Body of pancreas (tissue), 4 donors: Measurements from ENCODE around the gene CSDE1. TPM values are rescaled to one million over a fixed set of nuclear protein-coding genes. Genes with fewer than 3 reads are reported as not detected.
A peak's percentile ranks its signal among the peaks of the same experiment; 100 is the strongest.

Source experiments
- ATAC-seq: fragments of 150-250 bp; one replicate; pipeline ENCODE4 v1.9.1; 2016
- DNase-seq, 4 donors: peaks; one replicate each; pipeline ENCODE4 v3.0.0-alpha.2; 2019
- H3K27ac ChIP-seq, 4 donors: fragments of 200-600 bp; sonication (generic); 1 replicate in 3 of 4; 2 replicates in 1 of 4; pipeline versions ENCODE4 v1.5.1 to v1.6.1; 2016 to 2019; ENCODE audit warnings: mild to moderate bottlenecking in 1 of 4, mixed read lengths in 1 of 4, moderate library complexity in 1 of 4
- H3K27me3 ChIP-seq, 2 donors: fragments of 200-600 bp; sonication (generic); one replicate each; pipeline ENCODE4 v1.6.0; 2016; ENCODE audit warnings: mild to moderate bottlenecking in 1 of 2
- H3K36me3 ChIP-seq, 2 donors: fragments of 200-600 bp; sonication (generic); replicated peaks in 1 of 2; 2 replicates each; pipeline ENCODE4 v1.5.1; 2016; ENCODE audit warnings: low read depth in 2 of 2; ENCODE audit not compliant: insufficient read depth in 1 of 2
- H3K4me1 ChIP-seq: fragments of 200-600 bp; sonication (generic); one replicate; pipeline ENCODE4 v1.6.0; 2016
- H3K4me3 ChIP-seq, 2 donors: fragments of 200-600 bp; sonication (generic); 1 replicate in 1 of 2; 2 replicates in 1 of 2; pipeline ENCODE4 v1.5.1; 2016 to 2019
- H3K9me3 ChIP-seq, 3 donors: fragments of 200-600 bp; sonication (generic); 1 replicate in 2 of 3; 2 replicates in 1 of 3; pipeline ENCODE4 v1.5.1; 2016
- CTCF ChIP-seq, 7 experiments: fragments of 450-650 bp in 4 of 7; fragments of 200-600 bp in 3 of 7; sonication (generic) in 3 of 7; IDR thresholded peaks; one replicate each; pipeline ENCODE4 v1.5.1; 2016 to 2019; ENCODE audit warnings: antibody characterized with exemption in 7 of 7
- POLR2A ChIP-seq, 3 donors: fragments of 450-650 bp; IDR thresholded peaks; one replicate each; pipeline ENCODE4 v1.6.1; 2016; ENCODE audit warnings: antibody characterized with exemption in 3 of 3, mild to moderate bottlenecking in 2 of 3
- WGBS, 2 donors: methylation state at CpG; one replicate each; pipeline ENCODE4 v1.1.5; 2017; 5-methylcytosine and 5-hydroxymethylcytosine counted together
- intact Hi-C: fragments of 100-400 bp; cut with DNase I; formaldehyde crosslinking; loops from one replicate; pipeline ENCODE4 v1.15.1; 2023
- total RNA-seq, 2 donors: library from RNA; depleted of rRNA; stranded (reverse); fragments of >200 nt; gene quantifications; one replicate each; pipeline ENCODE4 v1.1.0, GENCODE V29; 2016

Gene CSDE1
- total RNA-seq, 2 donors from 2014 or later, result 138 to 221 TPM

GRCh38 chr1:114770989-114771388 is 13.2 kb upstream of the CSDE1 start:
- Histone ChIP-seq H3K9me3 (no peaks in the 10 kb centered on the region), H3K4me1 (no peaks in the 10 kb centered on the region), H3K36me3 (peaks cover 0 to 7% of the 10 kb centered on the region in 2 donors), H3K27me3 (no peaks in the 10 kb centered on the region), H3K4me3 (no peak overlapping the region), H3K27ac (no peak overlapping the region)
- 84 to 95% methylated on average over 1 of the region's 1 CpG for WGBS, 2 donors
- intact Hi-C loops, result no loop called here
- TF ChIP-seq CTCF (IDR thresholded peaks at IDR 0.05) (no peak), POLR2A (IDR thresholded peaks at IDR 0.05) (no peak)
- no peak for ATAC-seq
- DNase-seq, result no peak

- Histone ChIP-seq H3K27me3 (no peaks in the 10 kb centered on the region), H3K9me3 (no peaks in the 10 kb centered on the region), H3K4me1 (no peaks in the 10 kb centered on the region), H3K27ac (no peak overlapping the region), H3K4me3 (no peak overlapping the region), H3K36me3 (no peaks in the 10 kb centered on the region)
- intact Hi-C loops, result no loop called here
- TF ChIP-seq POLR2A (IDR thresholded peaks at IDR 0.05) (no peak), CTCF (IDR thresholded peaks at IDR 0.05) (no peak)
- ATAC-seq (no peak), DNase-seq (no peak)
- 76 to 94% methylated on average over 4 of the region's 4 CpGs for WGBS, 2 donors
Measured at GRCh38 chr1:114764689-114765088, 6.9 kb upstream of the CSDE1 start.

GRCh38 chr1:114758256-114758832 is 560 bp upstream of the CSDE1 start:
- Histone ChIP-seq H3K9me3 (no peaks in the 10 kb centered on the region), H3K27me3 (no peaks in the 10 kb centered on the region), H3K4me3 (peak overlapping the region in 1 of 2 donors; percentile 82), H3K36me3 (no peaks in the 10 kb centered on the region), H3K4me1 (peaks cover 41% of the 10 kb centered on the region), H3K27ac (peak overlapping the region; percentile 21 to 99 (median 98))
- WGBS, 2 donors, result 20 to 22% methylated on average over 6 of the region's 6 CpGs
- no peak for ATAC-seq
- intact Hi-C loops, result no loop called here
- DNase-seq, result no peak
- TF ChIP-seq CTCF (IDR thresholded peaks at IDR 0.05) (no peak), POLR2A (IDR thresholded peaks at IDR 0.05) (no peak)

- Histone ChIP-seq H3K4me1 (peaks cover 55% of the 10 kb centered on the region), H3K4me3 (peak overlapping the region; percentile 82), H3K27me3 (no peaks in the 10 kb centered on the region), H3K9me3 (no peaks in the 10 kb centered on the region), H3K27ac (peak overlapping the region; percentile 98 to 100 (median 99)), H3K36me3 (no peaks in the 10 kb centered on the region)
- intact Hi-C loops, result no loop called here
- DNase-seq (peak; percentile 27 to 37 (median 30)), ATAC-seq (no peak)
- 0 to 1% methylated on average over 13 to 17 of the region's 17 CpGs for WGBS, 2 donors
- TF ChIP-seq CTCF (IDR thresholded peaks at IDR 0.05), result no peak
- peak in 1 of 3 donors; percentile 6 for TF ChIP-seq POLR2A (IDR thresholded peaks at IDR 0.05)
Measured at GRCh38 chr1:114756949-114757454, 782 bp downstream of the CSDE1 start.
